Gastroesophageal sphincter (tissue), 4 donors: ENCODE data around the gene GJD4. TPM values are rescaled to one million over a fixed set of nuclear protein-coding genes. Genes with fewer than 3 reads are reported as not detected.

Experiments used
- ATAC-seq: fragments of 150-250 bp; one replicate; pipeline ENCODE4 v1.9.1; 2016; ENCODE audit warnings: mild to moderate bottlenecking, moderate library complexity
- H3K27ac ChIP-seq, 4 donors: fragments of 200-600 bp; sonication (generic) in 3 of 4; 1 replicate in 3 of 4; 2 replicates in 1 of 4; pipeline ENCODE4 v1.5.1; 2016 to 2019
- H3K27me3 ChIP-seq: fragments of 200-600 bp; sonication (generic); one replicate; pipeline ENCODE4 v1.5.1; 2019
- H3K36me3 ChIP-seq, 2 donors: fragments of 200-600 bp; sonication (generic); one replicate each; pipeline ENCODE4 v1.5.1; 2019; ENCODE audit warnings: control low read depth in 1 of 2
- H3K4me1 ChIP-seq, 3 donors: fragments of 200-600 bp; sonication (generic); 1 replicate in 2 of 3; 2 replicates in 1 of 3; pipeline ENCODE4 v1.5.1; 2016 to 2019; ENCODE audit warnings: control low read depth in 2 of 3
- H3K4me3 ChIP-seq, 2 donors: fragments of 200-600 bp; sonication (generic); one replicate each; pipeline ENCODE4 v1.5.1; 2019; ENCODE audit warnings: mild to moderate bottlenecking in 1 of 2, moderate library complexity in 1 of 2
- H3K9me3 ChIP-seq, 3 donors: fragments of 200-600 bp; sonication (generic); one replicate each; pipeline ENCODE4 v1.5.1; 2017 to 2019; ENCODE audit warnings: control low read depth in 2 of 3
- CTCF ChIP-seq, 4 experiments: fragments of 200-600 bp in 2 of 4; fragments of 450-650 bp in 2 of 4; sonication (generic) in 1 of 4; IDR thresholded peaks; one replicate each; pipeline ENCODE4 v1.5.1; 2017 to 2019; ENCODE audit warnings: antibody characterized with exemption in 4 of 4, mild to moderate bottlenecking in 2 of 4, moderate library complexity in 2 of 4
- EP300 ChIP-seq: sonication (generic); formaldehyde crosslinking; IDR thresholded peaks from one replicate; pipeline ENCODE4 v1.6.1; 2017; ENCODE audit warnings: antibody characterized with exemption, mild to moderate bottlenecking
- POLR2A ChIP-seq, 2 donors: fragments of 450-650 bp; IDR thresholded peaks; one replicate each; pipeline ENCODE4 v1.6.1; 2017; ENCODE audit warnings: antibody characterized with exemption in 2 of 2, mild to moderate bottlenecking in 2 of 2, moderate library complexity in 1 of 2
- POLR2AphosphoS5 ChIP-seq: sonication (generic); formaldehyde crosslinking; IDR thresholded peaks from one replicate; pipeline ENCODE4 v1.6.1; 2017; ENCODE audit warnings: antibody characterized with exemption
- WGBS, 2 donors: methylation state at CpG; one replicate each; pipeline ENCODE4 v1.1.5; 2018; ENCODE audit warnings: low coverage in 1 of 2; 5-methylcytosine and 5-hydroxymethylcytosine counted together
- total RNA-seq, 4 donors: library from RNA; depleted of rRNA; stranded (reverse); fragments of >200 nt; gene quantifications; one replicate each; pipeline ENCODE4 v1.1.0, GENCODE V29; 2016

GJD4 gene
- total RNA-seq, 4 donors from 2014 or later: not detected

DNA sequence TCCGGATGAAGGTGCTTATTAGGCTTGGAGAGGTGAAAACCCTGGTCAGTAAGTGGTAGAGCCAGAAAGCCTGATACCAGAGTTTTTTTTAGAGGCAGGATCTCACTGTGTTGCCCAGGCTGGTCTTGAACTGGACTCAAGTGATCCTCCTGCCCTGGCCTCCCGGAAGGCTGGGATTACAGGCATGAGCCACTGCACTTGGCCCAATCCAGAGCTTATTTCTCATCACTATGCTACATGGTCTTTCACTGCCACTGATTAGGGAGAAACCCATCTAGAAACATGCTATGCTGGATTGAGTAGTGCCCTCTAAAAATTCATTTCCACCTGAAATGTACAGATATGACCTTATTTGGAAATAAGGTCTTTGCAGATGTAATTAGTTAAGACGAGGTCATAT lies 28.4 kb upstream of the GJD4 start:
- WGBS, 2 donors: 93 to 100% methylated on average over 3 of the region's 3 CpGs
- no peak for ATAC-seq
- Histone ChIP-seq H3K27me3 (peaks cover 17% of the 10 kb centered on the region), H3K27ac (no peak overlapping the region), H3K4me1 (peaks cover 0 to 4% (median 0%) of the 10 kb centered on the region in 3 donors), H3K4me3 (no peak overlapping the region), H3K36me3 (peaks cover 0 to 26% of the 10 kb centered on the region in 2 donors), H3K9me3 (no peaks in the 10 kb centered on the region)
- no peak for TF ChIP-seq POLR2AphosphoS5
- TF ChIP-seq EP300: no peak
- no peak for TF ChIP-seq CTCF (IDR thresholded peaks at IDR 0.05)
- no peak for TF ChIP-seq POLR2A (IDR thresholded peaks at IDR 0.05)

GRCh38 chr10:35577926-35578617 lies 27.1 kb upstream of the GJD4 start:
- 32 to 37% methylated on average over 6 to 7 of the region's 7 CpGs for WGBS, 2 donors
- Histone ChIP-seq H3K36me3 (peaks cover 0 to 18% of the 10 kb centered on the region in 2 donors), H3K27me3 (peaks cover 22% of the 10 kb centered on the region), H3K4me1 (peaks cover 0 to 4% (median 0%) of the 10 kb centered on the region in 3 donors), H3K9me3 (no peaks in the 10 kb centered on the region), H3K4me3 (no peak overlapping the region), H3K27ac (no peak overlapping the region)
- TF ChIP-seq EP300: no peak
- TF ChIP-seq CTCF (IDR thresholded peaks at IDR 0.05): no peak
- TF ChIP-seq POLR2AphosphoS5: no peak
- TF ChIP-seq POLR2A (IDR thresholded peaks at IDR 0.05): no peak
- no peak for ATAC-seq

DNA sequence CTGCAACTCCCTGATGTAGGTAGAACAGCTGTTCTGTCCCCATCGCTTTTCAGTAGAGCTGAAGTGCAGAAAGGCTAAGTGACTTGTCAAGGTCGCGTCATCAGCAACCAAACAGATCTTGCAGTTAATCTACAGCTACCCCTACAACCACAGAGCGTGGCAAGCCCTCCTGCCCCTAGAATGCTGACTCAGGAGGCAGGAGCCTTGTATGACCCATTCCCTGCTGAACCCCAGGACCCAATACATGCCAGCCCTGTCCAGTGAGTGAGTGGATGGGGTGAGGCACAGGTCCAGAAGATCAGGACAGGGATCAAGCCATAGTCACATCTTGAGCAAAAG lies 26.6 kb upstream of the GJD4 start:
- Histone ChIP-seq H3K9me3 (no peaks in the 10 kb centered on the region), H3K36me3 (peaks cover 0 to 13% of the 10 kb centered on the region in 2 donors), H3K4me1 (peaks cover 0 to 4% (median 0%) of the 10 kb centered on the region in 3 donors), H3K27me3 (peaks cover 22% of the 10 kb centered on the region), H3K27ac (no peak overlapping the region), H3K4me3 (no peak overlapping the region)
- TF ChIP-seq POLR2A (IDR thresholded peaks at IDR 0.05): no peak
- TF ChIP-seq CTCF (IDR thresholded peaks at IDR 0.05): no peak
- no peak for TF ChIP-seq EP300
- TF ChIP-seq POLR2AphosphoS5: no peak
- no peak for ATAC-seq
- WGBS, 2 donors: 0 to 90% methylated on average over 1 to 3 of the region's 4 CpGs

DNA sequence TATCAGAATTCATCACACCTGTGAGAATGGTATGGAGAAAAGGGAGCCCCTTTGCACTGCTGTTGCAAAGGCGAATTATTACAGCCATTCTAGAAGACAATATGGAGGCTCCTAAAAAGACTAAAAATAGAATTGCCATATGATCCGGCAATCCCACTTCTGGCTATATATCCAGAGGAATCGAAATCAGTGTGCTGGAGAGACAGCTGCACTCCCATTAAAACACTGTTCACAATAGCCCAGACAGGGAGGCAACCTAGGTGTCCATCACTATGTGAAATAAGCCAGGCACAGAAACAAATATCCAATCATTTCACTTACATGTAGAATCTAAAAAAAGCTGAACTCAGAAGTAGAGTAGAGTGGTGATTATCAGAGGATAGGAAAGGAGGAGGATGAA lies 26.0 kb upstream of the GJD4 start:
- TF ChIP-seq EP300 (no peak), CTCF (IDR thresholded peaks at IDR 0.05) (no peak), POLR2AphosphoS5 (no peak), POLR2A (IDR thresholded peaks at IDR 0.05) (no peak)
- H3K36me3 ChIP-seq: peaks cover 0 to 8% of the 10 kb centered on the region in 2 donors
- no peak for ATAC-seq
- WGBS, 2 donors: 59% methylated on average over 3 of the region's 3 CpGs; no CpG with 5 or more reads in 1 of the 2 donors
- peaks cover 0 to 4% (median 0%) of the 10 kb centered on the region in 3 donors for H3K4me1 ChIP-seq
- H3K27ac ChIP-seq: no peak overlapping the region
- no peaks in the 10 kb centered on the region for H3K9me3 ChIP-seq
- peaks cover 22% of the 10 kb centered on the region for H3K27me3 ChIP-seq
- H3K4me3 ChIP-seq: no peak overlapping the region

GRCh38 chr10:35579726-35580422 lies 25.3 kb upstream of the GJD4 start:
- TF ChIP-seq EP300: no peak
- no peak for TF ChIP-seq POLR2A (IDR thresholded peaks at IDR 0.05)
- no peak for TF ChIP-seq POLR2AphosphoS5
- TF ChIP-seq CTCF (IDR thresholded peaks at IDR 0.05): no peak
- Histone ChIP-seq H3K9me3 (no peaks in the 10 kb centered on the region), H3K27ac (no peak overlapping the region), H3K27me3 (peaks cover 23% of the 10 kb centered on the region), H3K36me3 (peaks cover 0 to 2% of the 10 kb centered on the region in 2 donors), H3K4me3 (no peak overlapping the region), H3K4me1 (peaks cover 0 to 4% (median 0%) of the 10 kb centered on the region in 3 donors)
- 36 to 51% methylated on average over 7 to 11 of the region's 12 CpGs for WGBS, 2 donors
- no peak for ATAC-seq
